Esophagus muscularis mucosa (tissue), 4 donors: Measurements from ENCODE around the gene RNASEL.

ENCODE experiments used
- CTCF ChIP-seq, 3 experiments: fragments of 200-600 bp in 2 of 3; fragments of 450-650 bp in 1 of 3; sonication (generic) in 2 of 3; IDR thresholded peaks; one replicate each; pipeline ENCODE4 v1.5.1; 2017 to 2019; ENCODE audit warnings: antibody characterized with exemption in 3 of 3, mild to moderate bottlenecking in 2 of 3, moderate library complexity in 1 of 3
- EP300 ChIP-seq: sonication (generic); formaldehyde crosslinking; IDR thresholded peaks from one replicate; pipeline ENCODE4 v1.6.1; 2017; ENCODE audit warnings: antibody characterized with exemption
- POLR2A ChIP-seq: fragments of 450-650 bp; IDR thresholded peaks from one replicate; pipeline ENCODE4 v1.6.1; 2017; ENCODE audit warnings: antibody characterized with exemption, moderate library complexity, mild to moderate bottlenecking, low read depth
- POLR2AphosphoS5 ChIP-seq, 2 donors: sonication (generic); formaldehyde crosslinking; IDR thresholded peaks; one replicate each; pipeline ENCODE4 v1.6.1; 2017; ENCODE audit warnings: antibody characterized with exemption in 2 of 2

GRCh38 chr1:182631053-182631677, 42.1 kb upstream of the RNASEL start:
- no peak for TF ChIP-seq POLR2A
- no peak for TF ChIP-seq CTCF (IDR thresholded peaks at IDR 0.05)
- no peak for TF ChIP-seq POLR2AphosphoS5 (IDR thresholded peaks at IDR 0.05)
- no peak for TF ChIP-seq EP300
